GM19395 (cell line): ENCODE data around the gene FBXO2.
"Not testable (repeated sequence)": the region's sequence is repeated elsewhere in the genome, so short reads cannot be mapped to it uniquely, and the experiment has no call there.

ENCODE experiments used
- ATAC-seq: cut with Tn5 transposase; IDR thresholded peaks from one replicate; pipeline ENCODE4 v1.9.1; 2021; ENCODE audit warnings: mild to moderate bottlenecking, moderate library complexity; ENCODE audit not compliant: unreplicated experiment

The FBXO2 gene

GRCh38 chr1:11634365-11635192 is 19.6 kb downstream of the FBXO2 start:
- no peak for ATAC-seq

DNA sequence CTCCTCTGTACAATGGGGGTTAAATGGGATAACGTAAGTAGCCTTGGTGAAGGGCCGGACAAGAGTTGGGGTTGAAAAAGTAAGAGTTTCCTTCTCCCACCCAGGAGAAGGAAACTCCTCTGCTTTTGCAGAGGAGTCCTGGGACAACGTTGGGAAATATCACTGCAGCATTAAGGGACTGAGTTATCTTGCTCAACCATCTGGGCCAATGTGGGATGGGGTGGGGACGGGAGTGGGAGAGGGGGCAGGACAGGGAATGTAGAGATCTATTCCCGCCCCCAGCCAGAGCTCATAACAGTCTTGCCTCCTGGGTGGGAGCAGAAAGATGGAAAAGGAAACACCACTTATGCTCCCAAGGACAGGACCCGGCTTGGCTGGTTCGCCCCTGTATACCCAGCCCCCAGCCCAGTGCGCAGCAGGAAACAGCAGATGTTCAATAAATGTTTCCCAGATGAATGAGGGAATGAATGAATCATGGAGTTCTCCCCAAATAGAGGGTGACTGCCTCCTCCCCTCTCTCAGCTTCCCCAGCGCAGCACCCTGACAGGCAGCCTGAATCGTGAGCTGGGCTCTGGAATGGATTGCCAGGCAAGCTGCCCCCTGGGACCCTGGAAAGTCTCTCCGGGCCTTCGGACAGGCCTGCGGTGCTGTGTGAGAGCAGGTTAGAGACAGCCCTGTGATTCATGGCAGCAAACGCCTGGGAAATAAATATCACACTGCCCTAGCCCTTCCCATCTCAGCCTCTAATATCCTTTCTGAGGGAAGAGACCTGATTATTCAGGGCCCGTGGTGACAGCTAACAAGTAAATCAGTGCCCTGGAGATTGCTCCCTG is 24.8 kb downstream of the FBXO2 start:
- no peak for ATAC-seq

DNA sequence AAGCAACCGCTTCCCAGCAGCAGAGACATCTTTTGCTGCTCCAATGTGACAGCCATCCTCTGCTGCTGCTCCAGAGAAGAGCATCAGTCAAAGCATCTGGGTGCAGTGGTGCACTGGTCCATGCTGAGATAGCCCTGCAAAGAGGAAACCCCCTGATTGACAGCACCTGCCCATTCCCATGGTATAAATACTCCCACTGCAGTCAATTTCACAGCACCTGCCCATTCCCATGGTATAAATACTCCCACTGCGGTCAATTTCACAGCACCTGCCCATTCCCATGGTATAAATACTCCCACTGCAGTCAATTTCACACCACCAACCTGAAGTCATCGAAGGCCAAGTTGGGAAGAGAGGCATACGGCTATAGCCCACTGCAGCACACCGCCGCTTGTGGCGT is 25.5 kb downstream of the FBXO2 start:
- no peak for ATAC-seq

DNA sequence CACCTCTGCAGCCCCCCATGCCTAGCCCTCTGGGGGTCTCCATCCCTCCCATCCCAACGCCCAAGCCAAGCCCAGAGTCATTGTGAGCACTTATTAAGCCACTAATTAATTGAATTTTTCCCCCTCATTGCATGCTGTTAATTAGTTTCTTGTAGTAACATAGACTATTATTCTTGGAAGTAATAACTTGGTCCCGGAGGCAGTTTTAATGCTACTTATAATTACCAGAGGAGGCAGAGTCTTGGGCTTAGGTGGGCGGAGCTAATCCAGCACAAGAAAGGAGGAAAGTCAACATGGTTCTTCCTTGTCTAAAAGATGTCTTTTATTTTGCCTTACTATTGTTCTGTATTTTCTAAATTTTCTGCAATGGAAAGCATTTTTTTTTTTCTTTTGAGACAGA is 27.7 kb downstream of the FBXO2 start:
- ATAC-seq: no peak

DNA sequence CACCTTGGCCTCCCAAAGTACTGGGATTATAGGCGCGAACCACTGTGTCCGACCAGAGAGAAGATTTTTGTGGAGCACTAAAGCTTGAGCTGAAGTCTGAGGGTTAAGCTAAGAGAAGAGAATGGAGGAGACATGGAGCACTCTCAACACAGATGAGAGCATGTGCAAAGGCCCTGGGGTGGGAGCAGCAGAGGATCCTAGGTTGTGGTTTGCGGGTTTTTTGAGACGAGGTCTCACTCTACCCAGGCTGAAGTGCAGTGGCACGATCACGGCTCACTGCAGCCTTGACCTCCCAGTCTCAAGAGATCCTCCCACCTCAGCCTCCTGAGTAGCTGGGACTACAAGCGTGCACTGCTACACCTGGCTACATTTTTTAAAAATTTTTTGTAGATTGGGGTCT is 30.5 kb downstream of the FBXO2 start:
- no peak for ATAC-seq

DNA sequence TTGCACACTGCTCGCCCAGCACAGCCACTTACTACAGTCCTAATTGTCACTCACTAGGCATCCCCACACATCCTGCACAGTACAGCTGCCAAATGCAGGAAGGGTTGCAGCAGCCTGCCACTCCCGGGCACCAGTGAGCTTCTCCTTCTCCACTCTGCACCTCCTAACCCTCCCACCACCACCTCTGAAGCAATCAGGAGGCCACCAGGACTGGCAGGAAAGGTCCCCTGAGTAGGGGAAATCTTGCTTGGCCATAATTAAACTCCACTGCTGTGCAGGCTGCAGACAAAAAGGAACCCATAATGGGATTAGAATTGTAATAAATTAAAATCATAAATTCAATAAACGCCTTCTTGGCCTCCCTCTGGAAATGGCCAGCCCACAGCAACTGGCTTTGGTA is 31.8 kb downstream of the FBXO2 start:
- no peak for ATAC-seq

- no peak for ATAC-seq
Observed at GRCh38 chr1:11620924-11621323, 33.3 kb downstream of the FBXO2 start.

DNA sequence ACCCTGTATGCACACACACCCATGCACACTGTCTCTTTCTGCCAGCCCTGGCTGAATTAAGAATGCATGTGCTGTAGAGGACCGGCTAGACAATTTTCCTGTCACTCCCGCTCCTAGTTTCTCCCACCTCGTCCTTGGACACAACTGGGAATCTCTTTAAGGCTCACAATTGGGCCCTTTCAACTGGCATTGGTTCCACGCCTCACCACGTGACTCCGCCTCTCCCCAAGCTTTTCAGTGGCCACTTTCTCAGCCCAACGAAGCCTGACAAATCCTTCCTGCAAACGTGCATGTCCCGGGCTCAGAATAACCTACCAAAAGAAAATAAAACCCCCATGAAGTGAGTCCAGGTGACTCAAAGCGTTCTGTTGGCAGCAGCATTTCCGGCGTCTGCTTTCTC is 33.8 kb downstream of the FBXO2 start:
- ATAC-seq: no peak

DNA sequence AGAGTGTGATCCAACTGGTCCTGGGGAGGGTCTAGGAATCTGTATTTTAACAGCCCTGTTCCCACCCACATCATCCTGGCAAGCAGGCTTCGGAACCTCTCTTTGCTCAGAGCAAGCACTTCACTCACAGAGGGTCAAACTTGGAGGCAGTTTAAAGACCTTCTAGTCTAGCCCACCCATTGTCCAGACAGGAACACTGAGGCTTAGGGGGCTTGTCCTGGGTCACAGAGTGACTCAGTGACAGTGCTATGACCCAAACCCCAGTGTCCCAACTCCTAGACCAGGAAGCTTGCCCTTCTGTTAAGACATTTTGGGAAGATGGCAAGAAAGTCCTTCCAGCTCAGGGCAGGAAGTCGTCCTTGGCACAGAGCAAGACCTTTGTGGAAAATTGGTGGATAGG is 36.5 kb downstream of the FBXO2 start:
- ATAC-seq: no peak

DNA sequence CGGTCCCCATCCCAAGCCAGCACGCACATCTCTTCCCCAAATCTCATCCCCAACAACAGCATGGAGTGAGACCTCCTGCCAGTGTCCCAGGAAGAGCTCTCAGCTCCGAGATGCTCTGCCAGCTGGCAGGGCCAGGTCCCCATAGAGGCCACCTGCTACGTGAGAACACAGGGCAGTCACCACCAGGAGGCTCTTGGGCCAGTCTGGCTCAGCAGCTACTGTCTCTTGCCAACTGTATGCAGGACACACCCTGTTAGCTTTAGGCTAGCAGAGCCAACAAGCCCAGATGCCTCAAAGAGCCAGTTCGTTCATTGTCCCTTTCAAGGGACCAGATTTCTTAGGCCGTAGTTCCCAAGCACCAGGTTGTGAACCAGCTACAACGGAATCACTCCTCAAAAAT is 36.9 kb downstream of the FBXO2 start:
- ATAC-seq: no peak

DNA sequence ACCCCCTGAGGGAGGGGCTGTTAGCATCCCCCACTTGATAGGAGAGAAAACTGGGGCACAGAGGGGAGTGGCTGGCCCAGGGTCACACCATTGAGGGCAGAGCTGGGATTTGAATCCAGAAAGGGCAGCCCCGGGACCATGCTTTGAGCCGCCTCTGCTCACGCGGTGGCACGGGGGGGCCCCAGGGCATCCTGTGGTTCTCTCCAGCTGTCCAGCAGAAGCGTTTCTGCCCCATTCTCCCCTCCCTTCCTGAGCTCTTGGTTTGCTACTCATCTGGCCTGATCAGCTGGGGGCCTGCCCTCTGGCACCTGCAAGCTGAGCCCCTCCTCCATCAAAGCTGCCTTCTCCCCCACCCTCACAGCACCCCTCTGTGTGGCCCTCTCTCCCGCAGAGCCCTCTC is 37.5 kb downstream of the FBXO2 start:
- no peak for ATAC-seq

- no peak for ATAC-seq
Observed at GRCh38 chr1:11615090-11615489, 39.1 kb downstream of the FBXO2 start.

GRCh38 chr1:11613347-11613746 is 40.9 kb downstream of the FBXO2 start:
- ATAC-seq: no peak

DNA sequence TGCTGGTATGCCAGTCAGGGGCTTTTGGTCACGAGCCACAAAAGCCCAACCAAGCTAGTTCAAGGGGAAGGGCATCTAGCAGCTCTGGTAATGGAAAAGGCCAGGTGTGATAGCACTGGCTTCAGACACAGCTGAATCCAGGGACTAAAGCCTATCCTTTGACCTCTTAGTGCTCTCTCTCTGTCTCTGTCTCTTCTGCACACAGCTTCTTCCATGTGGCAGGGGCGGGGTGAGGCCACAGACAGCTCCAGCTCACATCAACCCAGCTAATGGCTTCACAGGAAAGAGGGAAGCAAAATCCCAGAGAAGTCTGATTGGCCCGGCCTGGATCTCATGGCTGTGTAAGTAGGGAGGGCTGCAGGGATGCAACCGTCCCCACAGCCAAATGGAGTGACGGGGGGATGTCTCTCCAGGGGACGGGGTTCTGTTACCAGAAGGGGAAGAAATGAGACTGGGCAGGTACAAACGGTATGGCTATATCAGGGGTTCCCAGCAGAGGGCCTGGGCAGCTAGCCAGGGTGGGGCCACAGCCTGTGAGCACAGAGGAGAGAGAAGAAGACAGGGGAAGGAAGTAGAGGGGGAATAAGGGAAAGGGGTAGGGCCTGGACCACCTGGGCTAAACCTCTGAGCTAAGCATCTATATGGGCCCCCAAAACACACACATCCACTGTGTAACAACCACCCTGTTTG is 42.4 kb downstream of the FBXO2 start:
- no peak for ATAC-seq

DNA sequence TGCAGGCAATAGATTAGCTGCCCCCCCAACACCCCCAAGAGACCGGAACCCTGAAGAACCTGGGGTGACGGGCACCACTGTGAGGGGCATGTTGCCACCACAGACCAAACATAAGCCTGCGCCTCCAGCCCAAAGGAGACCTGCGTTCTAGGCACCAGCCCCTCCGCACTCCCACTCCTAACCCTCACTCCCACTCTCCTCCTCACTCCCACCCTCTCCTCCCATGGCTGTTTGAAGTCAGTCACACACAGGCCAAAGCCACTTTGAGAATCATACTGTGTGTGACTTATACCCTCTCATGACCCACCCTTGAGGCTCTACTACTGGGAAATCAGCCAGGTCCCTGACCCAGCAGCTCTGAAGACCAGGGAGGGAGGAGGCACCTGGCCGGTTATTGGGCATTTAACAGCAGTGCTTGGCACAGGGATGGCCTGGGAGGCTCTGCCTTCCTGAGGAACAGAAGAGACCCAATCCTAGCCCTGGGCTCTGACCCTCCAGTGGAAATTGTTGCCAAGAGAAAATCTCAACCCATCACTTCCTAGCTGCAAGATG is 43.5 kb downstream of the FBXO2 start:
- ATAC-seq: no peak

DNA sequence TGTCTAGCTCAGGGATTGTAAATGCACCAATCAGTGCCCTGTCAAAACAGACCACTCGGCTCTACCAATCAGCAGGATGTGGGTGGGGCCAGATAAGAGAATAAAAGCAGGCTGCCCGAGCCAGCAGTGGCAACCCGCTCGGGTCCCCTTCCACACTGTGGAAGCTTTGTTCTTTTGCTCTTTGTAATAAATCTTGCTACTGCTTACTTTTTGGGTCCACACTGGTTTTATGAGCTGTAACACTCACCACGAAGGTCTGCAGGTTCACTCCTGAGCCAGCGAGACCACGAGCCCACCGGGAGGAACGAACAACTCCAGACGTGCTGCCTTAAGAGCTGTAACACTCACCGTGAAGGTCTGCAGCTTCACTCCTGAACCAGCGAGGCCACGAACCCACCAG is 44.9 kb downstream of the FBXO2 start:
- not testable (repeated sequence) for ATAC-seq

- ATAC-seq: not testable (repeated sequence)
Observed at GRCh38 chr1:11608596-11609130, 45.6 kb downstream of the FBXO2 start.

DNA sequence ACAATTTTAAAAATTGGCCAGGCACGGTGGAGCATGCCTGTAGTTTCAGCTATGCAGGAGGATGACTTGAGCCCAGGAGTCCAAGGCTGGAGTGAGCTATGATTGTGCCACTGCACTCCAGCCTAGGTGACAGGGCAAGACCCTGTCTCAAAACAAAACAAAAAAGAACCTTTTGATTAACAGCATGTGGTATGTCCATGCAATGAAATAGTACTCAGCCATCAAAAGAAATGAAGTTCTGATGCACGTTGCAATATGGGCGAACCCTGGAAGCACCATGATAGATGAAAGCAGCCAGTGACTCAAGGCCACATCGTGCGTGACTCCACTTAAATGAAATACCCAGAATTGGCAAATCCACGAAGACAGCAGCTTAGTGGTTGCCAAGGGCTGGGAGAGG is 47.5 kb downstream of the FBXO2 start:
- ATAC-seq: no peak

- ATAC-seq: no peak
Observed at GRCh38 chr1:11602981-11603380, 51.2 kb downstream of the FBXO2 start.

DNA sequence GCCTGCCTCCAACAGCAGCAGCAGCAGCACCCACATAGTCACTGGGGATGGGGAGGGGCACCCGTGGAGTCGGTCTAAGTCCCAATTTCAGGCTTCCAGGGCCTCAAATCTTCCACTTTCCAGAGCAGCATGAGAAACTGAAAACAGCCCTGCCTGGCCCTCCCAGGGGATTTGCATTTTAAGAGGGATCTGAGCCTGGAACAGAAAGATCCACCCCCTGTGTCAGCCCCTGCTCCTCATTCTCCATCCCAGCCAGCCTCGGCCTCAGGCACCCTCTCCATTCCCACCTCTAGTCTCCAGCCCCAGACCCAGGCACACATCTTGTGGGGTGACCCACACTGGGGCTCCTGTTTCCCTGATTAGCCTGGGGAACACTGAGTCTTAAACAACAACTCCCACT is 51.8 kb downstream of the FBXO2 start:
- no peak for ATAC-seq

DNA sequence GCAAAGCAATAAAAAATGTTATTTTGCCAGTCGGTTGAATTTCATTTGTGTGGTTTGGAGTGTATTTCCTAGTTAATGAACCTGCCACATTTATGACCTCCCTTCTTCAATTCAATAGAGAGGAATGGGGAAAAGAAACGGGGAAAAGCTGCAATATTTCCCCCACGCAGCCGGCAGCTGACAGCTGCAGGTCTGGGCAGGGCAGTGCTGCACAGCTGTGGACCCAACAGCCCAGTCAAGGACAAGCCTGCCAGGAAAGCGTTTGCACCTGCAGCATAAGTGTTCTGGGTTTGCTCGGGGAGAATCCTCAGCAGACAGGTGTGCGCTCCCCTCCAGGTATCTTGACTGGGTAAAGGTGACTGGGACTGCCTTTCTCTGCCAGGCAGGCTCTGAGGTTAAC is 53.4 kb downstream of the FBXO2 start:
- no peak for ATAC-seq
